HCT116 (cell line): ENCODE results near the gene ZSCAN16.
A peak's percentile ranks its signal among the peaks of the same experiment; 100 is the strongest.

Experiments used
- CEBPB ChIP-seq: IDR thresholded peaks from 2 replicates; pipeline ENCODE4 v1.6.1; 2012; ENCODE audit warnings: low read depth
- EZH2 ChIP-seq: fragments of 200-600 bp; sonication (generic); IDR thresholded peaks from 2 replicates; pipeline ENCODE4 v1.6.1; 2017; ENCODE audit warnings: antibody characterized with exemption, mixed run types
- EZH2phosphoT487 ChIP-seq: fragments of 200-600 bp; IDR thresholded peaks from 2 replicates; pipeline ENCODE4 v1.6.1; 2018; ENCODE audit warnings: antibody characterized with exemption, borderline replicate concordance
- JUND ChIP-seq: IDR thresholded peaks from 2 replicates; pipeline ENCODE4 v1.6.1; 2012
- POLR2A ChIP-seq: IDR thresholded peaks from 2 replicates; pipeline ENCODE4 v1.7.0; 2011; ENCODE audit warnings: borderline replicate concordance; ENCODE audit not compliant: insufficient read depth, insufficient read length; ENCODE audit errors: extremely low read depth
- POLR2AphosphoS5 ChIP-seq: IDR thresholded peaks from 2 replicates; pipeline ENCODE4 v1.6.1; 2011; ENCODE audit warnings: mild to moderate bottlenecking, low read depth, low read length, moderate library complexity
- SRF ChIP-seq: IDR thresholded peaks from 2 replicates; pipeline ENCODE4 v1.6.1; 2012; ENCODE audit warnings: low read depth
- TCF7L2 ChIP-seq: IDR thresholded peaks from 2 replicates; pipeline ENCODE4 v1.7.0; 2011; ENCODE audit warnings: borderline replicate concordance, inconsistent platforms; ENCODE audit not compliant: insufficient read depth, insufficient read length; ENCODE audit errors: extremely low read depth
- YY1 ChIP-seq: IDR thresholded peaks from 2 replicates; pipeline ENCODE4 v1.6.1; 2011; ENCODE audit warnings: low read length, low read depth, moderate library complexity, mild to moderate bottlenecking; ENCODE audit not compliant: insufficient replicate concordance; ENCODE audit errors: extremely low read depth
- TF ChIP-seq, protein P1 (sequence below), 3 experiments: fragments of 200-600 bp in 1 of 3; sonication (generic) in 1 of 3; IDR thresholded peaks in 2 of 3; conservative IDR thresholded peaks in 1 of 3; 2 replicates each; pipeline ENCODE4 v1.5.1; 2012 to 2017; ENCODE audit warnings: low read depth in 2 of 3, low read length in 2 of 3, antibody characterized with exemption in 1 of 3, borderline replicate concordance in 1 of 3, control low read depth in 1 of 3, mild to moderate bottlenecking in 1 of 3, mixed read lengths in 1 of 3, mixed run types in 1 of 3, moderate library complexity in 1 of 3; ENCODE audit not compliant: insufficient read depth in 1 of 3
- TF ChIP-seq, protein P2 (sequence below): IDR thresholded peaks from 2 replicates; pipeline ENCODE4 v1.6.1; 2011; ENCODE audit warnings: mild to moderate bottlenecking, low read length, moderate library complexity; ENCODE audit not compliant: insufficient replicate concordance; ENCODE audit errors: extremely low read depth
- TF ChIP-seq, protein P3 (sequence below): IDR thresholded peaks from 2 replicates; pipeline ENCODE4 v1.6.1; 2012

DNA sequence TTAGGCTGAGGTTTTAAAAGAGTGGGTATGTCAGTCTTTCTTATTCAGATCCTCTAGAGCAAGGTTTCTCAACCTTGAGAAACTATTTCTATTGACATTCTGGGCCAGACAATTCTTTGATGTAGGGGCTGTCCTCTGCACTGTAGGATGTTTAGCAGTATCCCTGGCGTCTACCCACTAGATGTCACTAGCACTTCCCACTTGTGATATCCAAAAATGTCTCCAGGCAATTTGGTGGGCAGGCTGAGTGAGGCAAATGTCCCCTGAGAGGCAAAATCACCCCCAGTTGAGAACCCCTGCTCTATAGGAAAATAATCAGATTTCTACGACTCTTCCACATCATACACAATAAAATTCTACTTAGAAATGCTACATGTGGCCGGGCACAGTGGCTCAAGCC, 9.6 kb downstream of the ZSCAN16 start:
- TF ChIP-seq, protein P1, sequence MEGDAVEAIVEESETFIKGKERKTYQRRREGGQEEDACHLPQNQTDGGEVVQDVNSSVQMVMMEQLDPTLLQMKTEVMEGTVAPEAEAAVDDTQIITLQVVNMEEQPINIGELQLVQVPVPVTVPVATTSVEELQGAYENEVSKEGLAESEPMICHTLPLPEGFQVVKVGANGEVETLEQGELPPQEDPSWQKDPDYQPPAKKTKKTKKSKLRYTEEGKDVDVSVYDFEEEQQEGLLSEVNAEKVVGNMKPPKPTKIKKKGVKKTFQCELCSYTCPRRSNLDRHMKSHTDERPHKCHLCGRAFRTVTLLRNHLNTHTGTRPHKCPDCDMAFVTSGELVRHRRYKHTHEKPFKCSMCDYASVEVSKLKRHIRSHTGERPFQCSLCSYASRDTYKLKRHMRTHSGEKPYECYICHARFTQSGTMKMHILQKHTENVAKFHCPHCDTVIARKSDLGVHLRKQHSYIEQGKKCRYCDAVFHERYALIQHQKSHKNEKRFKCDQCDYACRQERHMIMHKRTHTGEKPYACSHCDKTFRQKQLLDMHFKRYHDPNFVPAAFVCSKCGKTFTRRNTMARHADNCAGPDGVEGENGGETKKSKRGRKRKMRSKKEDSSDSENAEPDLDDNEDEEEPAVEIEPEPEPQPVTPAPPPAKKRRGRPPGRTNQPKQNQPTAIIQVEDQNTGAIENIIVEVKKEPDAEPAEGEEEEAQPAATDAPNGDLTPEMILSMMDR (IDR thresholded peaks at IDR 0.05 in 2 of 3, conservative IDR thresholded peaks at IDR 0.05 in 1 of 3; ENCODE audit: borderline replicate concordance in 1 of 3, insufficient read depth in 1 of 3, low read depth in 2 of 3, low read length in 2 of 3) = peak; percentile 56 to 62 (median 61); a peak in 5 of 6 replicates
- TF ChIP-seq YY1 = no peak
- no peak for TF ChIP-seq POLR2A
- TF ChIP-seq, protein P2, sequence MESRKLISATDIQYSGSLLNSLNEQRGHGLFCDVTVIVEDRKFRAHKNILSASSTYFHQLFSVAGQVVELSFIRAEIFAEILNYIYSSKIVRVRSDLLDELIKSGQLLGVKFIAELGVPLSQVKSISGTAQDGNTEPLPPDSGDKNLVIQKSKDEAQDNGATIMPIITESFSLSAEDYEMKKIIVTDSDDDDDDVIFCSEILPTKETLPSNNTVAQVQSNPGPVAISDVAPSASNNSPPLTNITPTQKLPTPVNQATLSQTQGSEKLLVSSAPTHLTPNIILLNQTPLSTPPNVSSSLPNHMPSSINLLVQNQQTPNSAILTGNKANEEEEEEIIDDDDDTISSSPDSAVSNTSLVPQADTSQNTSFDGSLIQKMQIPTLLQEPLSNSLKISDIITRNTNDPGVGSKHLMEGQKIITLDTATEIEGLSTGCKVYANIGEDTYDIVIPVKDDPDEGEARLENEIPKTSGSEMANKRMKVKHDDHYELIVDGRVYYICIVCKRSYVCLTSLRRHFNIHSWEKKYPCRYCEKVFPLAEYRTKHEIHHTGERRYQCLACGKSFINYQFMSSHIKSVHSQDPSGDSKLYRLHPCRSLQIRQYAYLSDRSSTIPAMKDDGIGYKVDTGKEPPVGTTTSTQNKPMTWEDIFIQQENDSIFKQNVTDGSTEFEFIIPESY = no peak
- TF ChIP-seq POLR2AphosphoS5 = no peak
- TF ChIP-seq JUND = no peak
- TF ChIP-seq SRF = no peak
- TF ChIP-seq CEBPB = no peak
- TF ChIP-seq, protein P3, sequence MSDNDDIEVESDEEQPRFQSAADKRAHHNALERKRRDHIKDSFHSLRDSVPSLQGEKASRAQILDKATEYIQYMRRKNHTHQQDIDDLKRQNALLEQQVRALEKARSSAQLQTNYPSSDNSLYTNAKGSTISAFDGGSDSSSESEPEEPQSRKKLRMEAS = no peak
- TF ChIP-seq EZH2phosphoT487 = no peak
- TF ChIP-seq EZH2 = no peak
- TF ChIP-seq TCF7L2 = no peak
